Measurements from ENCODE around the gene LIPT2.
"Not testable (repeated sequence)": the region's sequence is repeated elsewhere in the genome, so short reads cannot be mapped to it uniquely, and the experiment has no call there.

LIPT2 gene

DNA sequence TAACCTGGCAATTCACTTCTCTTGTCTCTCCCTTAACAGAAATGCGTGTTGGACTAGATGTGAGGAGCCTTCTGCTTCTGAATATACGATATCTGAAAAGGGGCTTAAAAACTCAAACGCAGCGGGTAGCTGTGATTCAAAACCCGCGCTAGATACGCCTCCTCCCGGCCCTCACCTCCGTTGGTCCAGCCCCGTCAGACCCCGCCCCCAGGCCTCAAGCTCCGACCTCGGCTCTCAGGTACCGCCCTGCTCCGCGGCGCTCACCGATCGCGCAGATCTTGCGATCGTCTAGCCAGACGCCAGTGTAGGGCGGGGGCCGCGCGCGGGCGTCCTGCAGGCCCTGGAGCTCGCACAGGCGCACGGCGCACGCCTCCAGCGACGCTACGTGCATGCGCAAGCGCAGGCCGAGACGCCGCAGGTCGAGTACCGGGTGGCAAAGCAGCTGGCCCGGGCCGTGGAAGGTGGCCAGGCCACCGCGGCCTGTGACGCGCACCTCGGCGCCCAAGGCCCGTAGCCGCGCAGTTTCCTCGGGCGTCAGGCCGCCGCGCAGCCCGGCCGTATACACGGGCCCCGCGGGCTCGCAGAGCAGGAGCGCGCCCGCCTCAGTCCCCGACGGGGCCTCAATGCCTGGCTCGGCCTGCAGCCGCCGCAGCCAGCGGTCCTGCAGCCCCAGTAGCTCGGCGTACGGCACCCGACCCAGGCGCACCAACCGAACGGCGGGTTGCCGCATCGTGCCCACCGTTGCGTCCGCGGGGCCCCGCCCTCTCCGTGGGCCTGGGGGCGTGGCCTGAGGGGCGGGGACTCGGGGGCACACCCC lies at the start of gene LIPT2:
Gene LIPT2, minus strand, starts transcription at position 751 of the 817 bp plus-strand sequence. Its CDS starts 21 bp downstream, at position 730.
- DNase-seq (ENCODE audit: low read depth in 2 of 3, low spot score in 2 of 3) = peak; percentile 86 to 96 (median 86)

- no peak for DNase-seq (ENCODE audit: low read depth in 2 of 3, low spot score in 2 of 3)
These were observed 47.9 kb upstream of the LIPT2 start for GRCh38 chr11:74541466-74541865.

- DNase-seq (ENCODE audit: low read depth in 2 of 3, low spot score in 2 of 3) = no peak
These were observed 46.7 kb upstream of the LIPT2 start for GRCh38 chr11:74540270-74540669.

- DNase-seq (ENCODE audit: low read depth in 2 of 3, low spot score in 2 of 3) = no peak
These were observed 45.2 kb upstream of the LIPT2 start for GRCh38 chr11:74538680-74539079.

GRCh38 chr11:74535371-74536160 lies 42.0 kb upstream of the LIPT2 start:
- DNase-seq (ENCODE audit: low read depth in 2 of 3, low spot score in 2 of 3) = no peak

DNA sequence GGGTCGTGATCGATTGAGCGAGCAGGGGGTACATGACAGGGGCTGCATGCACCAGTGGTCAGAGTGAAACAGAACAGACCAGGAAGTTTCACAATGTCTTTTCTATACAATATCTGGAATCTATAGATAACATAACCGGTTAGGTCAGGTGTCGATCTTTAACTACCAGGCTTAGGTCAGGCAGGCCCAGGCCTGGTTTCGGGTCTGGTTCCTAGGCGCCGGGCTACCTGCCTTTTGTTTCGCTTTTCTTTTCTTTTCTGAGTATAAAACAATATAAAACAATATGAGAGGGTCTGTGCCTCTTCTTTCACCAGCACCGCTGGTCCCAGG lies 41.4 kb upstream of the LIPT2 start:
- DNase-seq (ENCODE audit: low read depth in 2 of 3, low spot score in 2 of 3) = not testable (repeated sequence)

DNA sequence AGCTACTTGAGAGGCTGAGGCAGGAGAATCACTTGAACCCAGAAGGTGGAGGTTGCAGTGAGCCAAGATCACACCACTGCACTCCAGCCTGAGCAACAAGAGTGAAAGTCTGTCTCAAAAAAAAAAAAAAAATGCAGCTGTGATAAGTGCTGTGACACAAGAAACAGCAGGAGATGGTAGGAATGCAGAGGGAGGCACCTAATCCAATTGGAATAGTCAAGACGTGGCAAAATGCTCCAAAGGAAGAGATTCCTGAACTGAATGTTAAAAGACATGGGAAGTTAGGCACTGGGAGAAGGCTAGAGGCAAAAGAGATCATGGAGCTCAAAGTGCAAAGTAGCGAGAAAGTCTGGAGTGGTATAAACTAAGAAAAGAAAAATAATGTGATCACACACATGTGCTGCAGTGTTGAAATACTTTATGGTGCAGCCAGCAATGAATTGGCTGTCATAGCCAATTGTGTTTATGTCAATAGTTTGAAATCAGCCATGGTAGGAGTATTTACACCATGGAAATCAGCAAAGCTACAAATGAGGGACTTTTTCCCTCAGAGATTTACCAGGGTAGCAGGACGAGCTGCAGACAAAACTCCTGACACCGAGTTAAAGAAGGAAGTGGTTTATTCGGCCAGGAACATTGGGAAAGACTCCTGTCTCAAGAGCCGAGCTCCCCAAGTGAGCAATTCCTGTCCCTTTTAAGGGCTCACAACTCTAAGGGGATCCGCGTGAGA lies 40.9 kb upstream of the LIPT2 start:
- no peak for DNase-seq (ENCODE audit: low read depth in 2 of 3, low spot score in 2 of 3)

DNA sequence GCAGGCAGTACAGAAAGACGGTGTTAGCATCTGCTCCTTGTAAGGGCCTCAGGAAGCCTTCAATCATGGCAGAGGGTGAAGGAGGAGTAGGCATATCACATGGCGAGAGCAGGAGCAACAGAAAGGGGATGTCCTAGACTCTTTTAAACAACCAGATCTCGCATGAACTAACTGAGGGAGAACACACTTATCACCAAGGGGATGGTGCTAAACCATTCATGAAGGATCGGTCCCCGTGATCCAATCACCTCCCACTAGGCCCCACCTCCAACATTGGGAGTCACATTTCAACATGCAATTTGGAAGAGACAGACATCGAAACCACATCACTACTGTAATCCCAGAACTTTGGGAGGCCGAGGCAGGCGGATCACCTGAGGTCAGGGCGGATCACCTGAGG lies 39.9 kb upstream of the LIPT2 start:
- no peak for DNase-seq (ENCODE audit: low read depth in 2 of 3, low spot score in 2 of 3)

DNA sequence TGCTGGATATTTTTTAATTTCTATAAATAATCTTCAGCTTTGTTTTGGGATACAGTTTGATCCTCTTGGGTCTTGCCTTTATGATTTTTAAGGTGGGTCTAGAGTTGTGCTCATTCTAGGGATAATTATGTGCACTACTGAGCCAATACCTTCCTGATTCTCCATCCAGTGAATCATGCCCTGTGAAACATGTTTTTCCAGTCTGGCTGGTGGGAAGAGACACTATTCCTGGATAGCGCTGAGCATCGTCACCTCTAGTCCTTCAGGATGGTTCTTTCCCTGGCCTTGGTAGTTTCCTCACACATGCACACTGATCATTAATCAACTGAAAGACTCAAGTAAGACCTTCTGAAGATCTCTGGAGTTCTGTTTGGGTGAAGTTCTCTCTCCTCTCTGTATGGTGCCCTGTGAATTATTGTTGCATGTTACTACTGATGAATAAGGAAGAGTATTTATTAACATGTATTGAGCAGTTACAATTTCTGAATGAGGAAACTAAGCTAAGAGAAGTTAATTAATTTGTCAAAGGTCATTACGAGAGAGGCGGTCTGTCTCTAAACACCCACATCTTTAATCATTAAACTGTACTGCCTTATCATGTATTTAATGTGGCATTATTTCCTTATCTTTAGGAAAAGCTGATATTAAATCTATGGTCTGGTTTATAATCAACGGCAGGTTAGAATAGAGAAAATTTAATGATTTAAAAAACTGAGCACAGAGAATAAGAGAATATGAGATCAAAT lies 39.1 kb upstream of the LIPT2 start:
- DNase-seq (ENCODE audit: low read depth in 2 of 3, low spot score in 2 of 3) = no peak

DNA sequence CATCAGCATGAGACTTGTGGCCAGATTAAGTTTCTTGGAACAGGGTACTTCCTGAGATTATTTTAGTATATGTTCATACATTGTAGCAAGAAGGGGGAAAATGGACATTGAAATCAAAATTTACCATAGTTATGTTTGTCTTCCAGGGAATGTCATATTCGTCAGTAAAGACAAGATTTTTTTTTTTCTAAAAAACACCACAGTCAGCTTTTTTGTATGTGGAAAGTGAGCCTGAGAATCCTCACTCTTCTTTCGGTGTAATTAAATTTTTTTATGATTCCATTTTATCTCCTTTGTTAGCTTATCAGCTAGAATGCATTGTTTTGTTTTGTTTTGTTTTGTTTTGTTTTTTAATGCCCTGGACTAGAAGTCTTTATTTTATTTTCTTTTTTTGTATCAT lies 31.5 kb upstream of the LIPT2 start:
- no peak for DNase-seq (ENCODE audit: low read depth in 2 of 3, low spot score in 2 of 3)

GRCh38 chr11:74524501-74524900 lies 31.0 kb upstream of the LIPT2 start:
- DNase-seq (ENCODE audit: low read depth in 2 of 3, low spot score in 2 of 3) = no peak

GRCh38 chr11:74522776-74523175 lies 29.3 kb upstream of the LIPT2 start:
- no peak for DNase-seq (ENCODE audit: low read depth in 2 of 3, low spot score in 2 of 3)

DNA sequence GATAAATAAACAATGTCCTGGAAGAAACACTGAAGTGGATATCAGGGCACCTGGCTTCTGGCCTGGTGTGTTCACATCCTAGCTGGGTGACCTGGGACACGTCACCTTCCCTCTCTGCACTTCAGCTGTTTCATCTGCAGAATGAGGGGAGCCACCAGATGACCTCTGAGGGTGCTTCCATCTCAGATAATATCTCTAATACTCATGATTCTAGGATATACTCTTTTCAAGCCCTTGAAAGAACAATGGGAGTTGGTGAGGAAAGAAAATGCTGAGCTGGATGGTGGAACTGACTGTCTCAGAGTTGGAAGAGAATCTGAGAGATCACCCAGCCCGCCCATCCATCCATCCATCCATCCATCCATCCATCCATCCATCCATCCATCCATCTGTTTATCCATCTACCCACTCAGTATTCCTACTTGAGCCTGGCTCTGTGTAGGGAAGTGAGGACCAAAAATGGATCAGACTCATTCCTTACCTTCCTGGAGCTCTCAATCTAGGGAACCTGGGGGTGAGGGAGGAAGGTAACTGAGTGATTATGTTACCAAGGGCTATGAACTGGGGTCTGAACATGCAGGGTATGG lies 28.2 kb upstream of the LIPT2 start:
- no peak for DNase-seq (ENCODE audit: low read depth in 2 of 3, low spot score in 2 of 3)

DNA sequence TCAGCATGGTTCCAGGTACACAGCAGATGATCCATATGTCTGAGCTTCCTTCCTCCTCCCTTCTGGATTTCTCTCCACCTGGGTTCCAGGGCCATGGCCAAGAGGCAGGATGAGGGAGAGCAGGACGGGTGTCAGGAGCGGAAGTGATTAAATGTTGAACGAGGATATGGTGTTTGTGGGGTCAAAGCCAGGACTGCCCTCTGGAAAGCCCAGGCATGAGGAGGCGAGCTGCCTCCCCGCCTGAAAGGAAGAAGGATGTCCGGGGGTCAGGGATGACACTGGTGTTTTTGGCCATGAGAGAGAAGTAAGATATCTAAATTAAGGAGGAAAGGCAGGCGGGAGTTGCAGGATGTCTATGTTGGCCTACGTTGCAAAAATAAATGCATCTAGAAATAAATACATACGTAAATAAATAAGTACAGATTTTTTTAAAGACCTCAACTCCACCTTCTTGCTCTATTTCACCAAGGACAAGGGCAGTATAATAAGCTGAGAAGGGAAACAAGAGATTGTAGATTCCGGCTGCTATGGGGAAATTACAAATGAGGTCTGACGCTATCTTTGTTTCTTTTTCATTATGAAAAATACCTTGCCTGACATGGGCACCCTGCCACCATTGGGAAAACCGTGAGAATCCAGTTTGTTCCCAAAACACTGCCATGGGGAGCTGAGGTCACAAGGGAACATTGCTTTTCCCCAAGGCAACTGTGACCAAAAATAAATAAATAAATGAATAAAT lies 27.6 kb upstream of the LIPT2 start:
- DNase-seq (ENCODE audit: low read depth in 2 of 3, low spot score in 2 of 3) = no peak

DNA sequence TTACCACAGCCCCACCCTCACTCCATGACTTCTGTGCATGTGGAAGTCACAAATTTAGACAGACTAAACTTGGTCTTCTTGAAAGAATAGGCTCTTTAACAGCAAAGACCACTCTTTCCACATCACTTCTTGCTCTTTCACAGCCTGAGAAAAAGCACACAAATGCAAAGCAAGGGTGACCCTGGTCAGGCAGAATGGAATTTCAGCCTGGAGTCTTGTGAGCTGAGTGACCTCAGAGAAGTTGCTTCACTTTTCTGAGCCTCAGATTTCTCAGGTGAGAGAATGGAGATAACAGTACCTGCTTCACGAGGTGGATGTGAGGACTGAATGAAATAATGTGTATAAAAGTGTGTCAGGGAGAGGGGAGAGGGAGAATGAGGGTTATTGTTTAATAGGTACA lies 26.8 kb upstream of the LIPT2 start:
- no peak for DNase-seq (ENCODE audit: low read depth in 2 of 3, low spot score in 2 of 3)

DNA sequence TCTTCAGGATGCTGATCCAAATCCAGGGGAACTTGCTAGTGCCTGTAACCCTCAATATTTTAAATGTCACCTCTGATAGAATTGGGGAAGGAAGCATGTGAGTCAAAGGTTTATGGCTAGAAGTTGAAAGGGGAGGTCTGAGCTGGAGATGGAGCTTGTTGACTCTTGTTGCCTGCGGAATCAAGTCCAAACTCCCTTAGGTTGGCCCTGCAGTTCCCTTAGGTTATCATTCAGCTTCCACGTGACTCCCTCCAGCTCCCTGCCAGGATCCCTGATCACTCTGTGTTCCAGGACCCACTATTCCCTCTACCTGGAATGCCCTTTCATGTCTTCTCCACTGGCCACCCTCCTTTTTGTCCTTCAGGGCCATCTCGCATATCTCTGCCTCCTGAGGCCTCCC lies 26.2 kb upstream of the LIPT2 start:
- DNase-seq (ENCODE audit: low read depth in 2 of 3, low spot score in 2 of 3) = no peak

DNA sequence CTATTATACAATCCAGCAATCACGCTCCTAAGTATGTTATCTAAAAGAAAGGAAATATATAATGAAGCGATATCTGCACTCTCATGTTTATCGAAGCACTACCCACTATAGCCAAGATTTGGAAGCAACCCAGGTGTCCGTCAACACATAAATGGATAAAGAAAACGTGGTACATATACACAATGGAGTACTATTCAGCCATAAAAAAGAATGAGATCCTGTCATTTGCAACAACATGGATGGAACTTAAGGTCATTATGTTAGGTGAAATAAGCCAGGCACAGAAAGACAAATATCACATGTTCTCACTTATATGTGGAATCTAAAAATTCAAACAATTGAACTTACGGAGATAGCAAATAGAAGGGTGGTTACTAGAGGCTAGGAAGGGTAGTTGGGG lies 24.1 kb upstream of the LIPT2 start:
- not testable (repeated sequence) for DNase-seq (ENCODE audit: low read depth in 2 of 3, low spot score in 2 of 3)

DNA sequence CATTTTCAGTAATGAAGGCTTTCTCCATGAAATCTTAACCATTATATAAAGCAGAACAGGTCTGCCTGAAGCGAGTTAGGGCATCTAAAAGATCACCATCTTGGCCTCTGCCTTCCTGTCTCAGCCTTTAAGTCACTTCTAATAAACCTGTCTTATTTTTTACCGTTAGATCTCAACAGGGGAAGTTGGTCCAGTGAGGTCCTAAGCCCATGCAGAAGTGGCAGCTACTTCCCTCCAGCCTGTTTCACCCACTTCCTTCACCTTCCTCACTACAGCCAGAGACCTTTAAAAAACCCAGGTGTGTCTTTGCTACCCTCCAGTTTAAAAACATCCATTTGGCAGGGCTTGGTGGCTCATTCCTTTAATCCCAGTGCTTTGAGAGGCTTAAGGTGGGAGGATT lies 14.1 kb upstream of the LIPT2 start:
- no peak for DNase-seq (ENCODE audit: low read depth in 2 of 3, low spot score in 2 of 3)

- DNase-seq (ENCODE audit: low read depth in 2 of 3, low spot score in 2 of 3) = no peak
These were observed 13.3 kb upstream of the LIPT2 start for GRCh38 chr11:74506823-74507222.

DNA sequence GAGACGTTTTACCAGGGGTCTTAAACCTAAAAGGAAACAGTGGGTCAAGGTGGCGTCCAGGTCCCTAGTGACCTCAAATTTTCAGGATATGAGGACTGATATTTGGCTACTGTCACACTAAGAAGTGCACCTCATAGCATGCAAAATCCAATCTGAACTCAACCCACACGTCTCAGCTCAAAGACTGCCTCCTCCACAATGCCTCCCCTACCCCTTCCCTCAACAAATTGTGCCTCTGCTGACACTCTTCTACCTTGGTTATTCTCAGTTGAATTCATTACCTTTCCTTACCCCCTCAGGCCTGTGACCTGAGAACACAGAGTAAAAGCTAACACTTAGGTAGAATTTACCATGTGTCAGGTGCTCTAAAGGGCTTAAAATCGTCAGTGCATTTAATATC lies 12.4 kb upstream of the LIPT2 start:
- no peak for DNase-seq (ENCODE audit: low read depth in 2 of 3, low spot score in 2 of 3)

Measured in activated CD8-positive, alpha-beta memory T cell treated with anti-CD3 and anti-CD28 coated beads for 48 hours (primary cell).